Middle frontal gyrus (tissue), 1 donor: ENCODE measurements around the gene TAF4.
A peak's percentile ranks its signal among the peaks of the same experiment; 100 is the strongest.

Source experiments
- DNase-seq: peaks from one replicate; pipeline ENCODE4 v3.0.0-alpha.2; 2015; ENCODE audit warnings: low spot score; ENCODE audit errors: extremely low spot score

TAF4 gene

DNA sequence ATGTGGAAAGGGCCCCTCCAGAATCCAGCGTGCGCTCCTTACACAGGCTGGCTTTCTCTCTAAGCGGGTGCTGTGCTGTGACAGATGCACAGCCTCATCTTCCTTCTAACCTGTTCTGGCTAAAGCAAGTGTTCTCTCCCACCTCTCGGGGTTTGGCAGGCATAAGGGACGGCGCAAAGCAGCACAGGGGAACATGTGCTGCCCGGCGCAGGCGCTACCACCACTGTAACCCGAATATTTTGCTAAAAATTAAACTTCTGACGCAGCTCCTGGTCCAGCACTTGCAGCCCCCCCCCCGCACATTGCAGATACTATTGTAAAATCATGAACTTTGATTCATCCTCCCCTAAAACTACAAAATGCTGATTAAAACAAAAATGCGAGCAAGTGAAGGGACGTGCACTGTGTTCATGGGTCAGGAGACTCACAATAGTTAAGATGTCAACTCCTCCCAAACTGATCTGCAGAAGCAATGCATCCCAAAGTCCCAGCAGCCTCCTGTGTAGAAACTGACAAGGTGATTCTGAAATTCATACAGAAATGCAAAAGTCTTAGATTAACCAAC is 43.0 kb downstream of the TAF4 start:
- DNase-seq: no peak

DNA sequence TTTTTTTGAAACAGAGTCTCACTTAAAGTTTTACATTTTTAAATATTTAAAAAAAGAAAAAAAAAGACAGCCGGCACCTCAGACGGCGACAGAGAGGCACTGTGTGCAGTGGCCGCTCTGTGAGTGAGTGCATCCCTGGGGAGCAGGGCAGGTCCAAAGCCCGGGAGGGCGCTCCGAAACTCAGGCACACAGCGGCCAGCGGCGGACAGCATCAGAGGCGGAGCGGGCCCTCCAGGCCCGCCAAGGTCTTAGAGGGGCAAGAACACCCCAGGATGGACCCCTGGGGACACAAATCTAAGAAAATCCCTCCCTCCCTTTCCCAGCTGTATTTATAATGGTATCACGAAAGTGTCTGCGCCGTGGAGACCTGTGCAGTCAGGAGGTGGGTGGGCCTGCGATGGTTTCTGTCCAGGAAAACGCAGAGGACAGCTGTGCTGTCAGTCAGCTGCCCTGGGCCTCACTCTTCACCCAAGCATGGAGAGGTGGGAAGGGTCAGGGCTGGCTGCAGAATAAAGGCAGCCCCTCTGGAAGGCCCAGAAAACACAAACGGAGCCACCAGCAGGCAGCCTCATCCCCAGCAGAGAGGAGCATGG is 43.8 kb downstream of the TAF4 start:
- DNase-seq: no peak

GRCh38 chr20:62020935-62021701 is 44.6 kb downstream of the TAF4 start:
- DNase-seq: no peak

DNA sequence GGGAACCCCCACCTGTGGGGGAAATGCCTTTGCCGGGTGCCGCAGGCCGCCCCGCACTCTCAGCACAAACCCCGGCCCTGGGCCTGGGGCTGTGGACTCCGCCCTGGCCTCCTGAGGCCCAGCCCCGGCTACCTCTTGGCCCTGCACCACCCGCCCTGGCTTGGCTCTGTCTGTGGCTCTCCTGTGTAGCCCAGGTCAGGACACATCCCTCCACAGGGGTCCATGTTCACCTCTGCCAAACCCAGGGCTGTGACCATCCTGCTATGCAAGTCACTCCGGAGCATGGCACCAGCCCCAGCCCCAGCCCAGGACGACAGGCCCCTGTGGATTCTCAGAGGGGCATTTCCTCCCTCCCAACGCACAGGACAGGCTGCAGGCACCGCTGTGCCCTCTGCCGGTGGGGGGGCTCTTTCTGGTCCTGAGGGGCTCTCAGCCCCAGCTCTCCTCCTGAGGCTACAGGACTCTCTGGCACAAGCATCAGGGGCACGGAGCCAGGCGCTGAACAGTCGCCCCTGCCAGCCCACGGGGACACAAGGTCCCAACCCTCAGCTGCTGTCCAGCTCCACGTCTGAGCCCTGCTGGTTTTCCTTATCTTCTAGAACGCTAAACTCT is 45.7 kb downstream of the TAF4 start:
- DNase-seq: no peak

GRCh38 chr20:62019144-62019805 is 46.4 kb downstream of the TAF4 start:
- no peak for DNase-seq

GRCh38 chr20:62018437-62019143 is 47.1 kb downstream of the TAF4 start:
- no peak for DNase-seq

DNA sequence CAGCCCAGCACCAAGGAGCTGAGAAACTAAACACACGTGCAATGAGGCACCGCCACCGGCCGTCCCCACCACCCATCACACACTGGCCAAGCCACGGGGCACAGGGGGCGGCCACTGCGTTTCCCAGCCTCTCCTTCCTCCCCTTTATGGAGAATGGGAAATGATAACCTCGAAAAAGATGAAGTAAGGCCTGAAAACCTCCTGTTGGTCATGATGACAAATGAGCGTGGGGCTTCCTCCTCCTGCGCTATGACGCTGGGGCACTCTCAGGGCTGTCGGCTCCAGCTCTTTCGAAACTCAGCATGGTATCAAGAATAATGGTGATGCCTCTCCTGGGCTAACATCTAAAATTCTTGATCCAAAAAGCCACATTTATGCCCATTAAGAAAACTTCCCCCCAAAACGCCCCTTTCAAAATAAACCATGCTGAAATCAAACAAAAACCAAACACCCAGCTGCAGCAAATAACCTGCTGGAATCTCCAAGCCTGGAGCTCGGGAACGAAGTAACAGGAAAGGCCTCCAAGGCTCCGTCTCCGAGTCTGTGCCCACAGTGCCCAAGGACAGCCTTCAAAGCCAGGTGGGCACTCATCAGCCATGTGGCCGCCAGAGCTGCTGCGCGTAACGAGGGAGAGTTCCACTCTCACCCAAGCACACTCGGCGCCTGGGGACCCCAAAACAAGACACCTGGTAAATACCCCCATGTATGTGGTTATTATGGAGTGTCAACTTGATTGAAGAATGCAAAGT is 50.0 kb downstream of the TAF4 start:
- no peak for DNase-seq

DNA sequence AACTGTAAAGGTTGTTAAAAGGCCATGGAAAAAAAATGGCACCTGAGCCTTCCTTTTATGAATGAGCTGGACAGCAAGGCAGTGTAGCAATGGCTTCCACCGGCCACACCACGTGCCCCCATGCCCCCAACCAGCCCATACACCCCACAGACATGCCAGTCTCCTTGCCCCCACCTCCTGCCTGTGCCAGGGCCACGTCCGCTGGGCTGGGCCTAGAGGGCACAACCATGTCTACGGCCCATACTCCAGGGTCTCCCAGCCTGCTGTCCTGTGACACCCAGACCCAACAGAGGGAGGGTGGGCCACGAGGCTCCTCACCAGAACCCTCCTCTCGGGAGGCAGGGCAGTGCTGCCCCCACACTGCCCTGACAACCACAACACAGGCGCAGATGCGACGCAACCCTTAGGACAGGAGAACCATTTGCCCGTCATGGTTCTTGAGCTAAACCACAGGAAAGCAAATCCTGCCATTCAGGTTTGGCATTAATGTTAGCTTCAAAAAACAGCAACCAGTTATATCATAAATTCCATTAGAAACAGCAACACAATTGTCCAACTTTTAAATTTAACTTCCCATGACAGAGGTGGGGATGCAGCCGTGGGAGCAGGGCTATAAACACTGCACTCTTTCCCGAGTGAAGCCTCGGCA is 50.7 kb downstream of the TAF4 start:
- no peak for DNase-seq

GRCh38 chr20:62014488-62014775 is 51.2 kb downstream of the TAF4 start:
- no peak for DNase-seq

DNA sequence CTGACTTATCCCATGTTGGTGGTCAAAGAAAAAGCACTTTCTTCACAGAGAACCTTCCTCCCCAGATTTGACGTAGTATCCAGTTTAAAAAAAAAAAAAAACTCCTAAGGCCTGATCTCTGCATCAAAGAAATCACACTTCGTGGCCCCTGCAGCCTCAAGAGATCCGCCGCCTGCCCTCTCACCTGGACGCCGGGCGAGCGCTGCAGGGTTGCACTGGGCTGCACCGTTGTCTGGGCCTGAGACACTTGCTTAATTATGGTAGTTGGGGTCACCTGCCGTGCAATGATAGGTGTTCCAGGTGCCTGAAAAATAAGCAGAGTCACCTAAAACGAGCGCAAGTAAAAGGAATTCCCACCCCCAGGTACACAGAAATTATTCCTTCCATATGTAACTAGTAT is 53.0 kb downstream of the TAF4 start:
- DNase-seq: no peak

GRCh38 chr20:62011938-62012534 is 53.6 kb downstream of the TAF4 start:
- DNase-seq: no peak

- no peak for DNase-seq
Measured at GRCh38 chr20:62011403-62011790, 54.3 kb downstream of the TAF4 start.

DNA sequence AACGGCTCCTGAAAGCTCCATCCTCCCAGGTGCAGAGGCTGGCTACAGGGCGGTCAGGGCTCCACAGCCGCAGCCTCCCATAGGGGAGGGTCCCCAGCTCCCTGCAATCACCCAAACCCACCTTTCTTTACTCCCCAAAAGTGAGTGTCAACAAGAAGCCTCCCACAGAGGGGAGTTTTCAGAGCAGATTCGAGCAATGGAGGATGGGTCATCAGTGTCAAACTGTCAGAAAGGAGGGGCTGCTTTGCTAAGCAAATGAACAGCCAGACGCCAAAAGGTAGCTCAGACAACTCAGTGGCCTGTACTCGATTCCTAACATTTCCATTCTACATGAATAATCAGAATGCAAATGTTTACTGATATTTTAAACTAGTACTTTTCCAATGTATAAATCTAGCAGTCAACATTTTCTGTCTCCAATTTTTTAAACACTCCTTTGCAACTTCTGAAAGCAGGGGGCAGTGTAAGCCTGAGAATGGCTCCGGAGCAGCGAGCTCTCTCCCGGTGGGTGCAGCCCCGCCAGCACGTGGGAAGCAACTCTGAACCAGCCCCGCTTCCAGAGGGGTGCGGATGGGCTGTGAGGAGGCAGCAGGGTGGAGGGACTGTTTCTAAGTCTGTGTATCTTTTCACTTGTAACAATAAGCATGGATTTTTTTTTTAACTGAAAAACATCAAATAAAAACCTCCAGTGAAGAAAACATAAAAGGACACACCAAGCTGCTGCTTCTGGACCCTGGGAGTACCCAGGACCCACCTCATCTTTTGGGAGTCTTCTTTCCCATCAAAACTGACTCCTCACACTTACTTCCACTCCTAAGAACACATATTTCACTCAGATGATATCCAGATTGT is 54.9 kb downstream of the TAF4 start:
- peak; percentile 20 for DNase-seq

DNA sequence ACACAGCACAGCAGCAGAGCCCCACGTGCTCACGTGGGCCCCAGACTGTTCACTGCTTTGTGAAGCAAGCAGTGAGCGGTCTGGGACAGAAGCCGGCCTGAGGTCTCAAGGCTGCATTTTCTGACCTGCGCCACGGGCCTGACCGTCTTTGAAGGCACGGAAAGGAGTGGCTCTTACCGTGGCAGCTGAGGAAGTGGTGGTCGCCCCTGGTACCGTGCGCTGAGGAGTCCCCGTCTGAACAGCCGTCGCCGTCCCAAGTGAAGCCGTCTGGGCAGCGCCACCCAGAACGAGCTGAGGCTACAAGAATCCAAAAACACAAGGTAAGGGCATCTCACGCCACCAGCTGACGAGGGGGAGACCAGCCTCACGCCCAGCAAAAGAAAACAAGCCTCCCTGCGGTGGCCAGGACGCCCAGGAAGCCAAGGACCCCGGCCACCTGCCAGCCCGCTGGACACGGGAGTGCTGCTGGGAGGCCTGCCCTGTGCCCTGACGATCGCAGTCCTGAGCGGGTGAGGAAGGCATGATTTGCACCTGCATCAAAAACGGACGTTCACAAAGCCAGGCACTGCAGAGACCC is 55.7 kb downstream of the TAF4 start:
- no peak for DNase-seq

DNA sequence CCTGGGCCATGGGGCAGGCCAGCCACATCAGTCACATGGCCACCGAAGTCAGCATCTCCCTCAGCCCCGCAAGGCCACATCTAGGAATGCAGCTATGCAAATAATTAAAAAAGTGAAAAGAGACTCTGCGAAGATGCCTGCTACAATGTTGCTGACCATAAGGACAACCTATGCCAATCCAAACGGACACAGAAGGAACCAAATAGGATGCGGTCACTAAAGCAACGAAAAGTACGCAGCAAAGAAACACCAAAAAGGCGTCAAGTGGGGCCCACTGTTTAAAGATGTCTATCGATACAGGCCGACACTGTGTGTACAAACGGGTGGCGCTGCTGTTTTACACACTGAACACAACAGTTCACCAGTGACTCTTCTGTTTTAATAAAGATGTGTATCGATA is 56.4 kb downstream of the TAF4 start:
- DNase-seq: no peak

DNA sequence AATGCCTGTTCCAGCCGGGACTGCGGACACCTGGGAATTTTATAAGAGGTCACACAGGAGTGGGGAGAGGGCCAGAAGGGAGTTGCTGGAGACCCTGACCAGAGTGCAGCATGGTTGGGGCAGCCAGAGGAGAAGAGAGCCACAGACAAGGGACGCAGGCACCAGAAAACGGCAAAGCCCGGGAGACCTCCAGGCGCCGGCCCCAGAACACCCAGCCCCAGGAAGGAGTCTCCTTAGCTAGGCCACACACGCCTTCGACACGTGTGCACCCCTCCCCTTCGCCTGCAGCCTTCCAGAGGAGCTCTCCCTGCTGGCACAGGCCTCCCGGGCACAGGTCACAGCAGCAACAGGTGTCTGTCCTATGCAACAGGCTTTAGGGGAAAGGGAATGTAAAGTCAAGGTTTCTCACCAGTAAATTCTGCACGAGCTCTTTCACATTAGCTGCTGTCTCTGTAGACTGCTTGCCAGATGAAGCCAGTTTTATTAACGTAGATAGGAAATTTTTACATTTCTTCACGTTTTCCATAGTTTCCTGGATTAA is 57.0 kb downstream of the TAF4 start:
- DNase-seq: no peak

DNA sequence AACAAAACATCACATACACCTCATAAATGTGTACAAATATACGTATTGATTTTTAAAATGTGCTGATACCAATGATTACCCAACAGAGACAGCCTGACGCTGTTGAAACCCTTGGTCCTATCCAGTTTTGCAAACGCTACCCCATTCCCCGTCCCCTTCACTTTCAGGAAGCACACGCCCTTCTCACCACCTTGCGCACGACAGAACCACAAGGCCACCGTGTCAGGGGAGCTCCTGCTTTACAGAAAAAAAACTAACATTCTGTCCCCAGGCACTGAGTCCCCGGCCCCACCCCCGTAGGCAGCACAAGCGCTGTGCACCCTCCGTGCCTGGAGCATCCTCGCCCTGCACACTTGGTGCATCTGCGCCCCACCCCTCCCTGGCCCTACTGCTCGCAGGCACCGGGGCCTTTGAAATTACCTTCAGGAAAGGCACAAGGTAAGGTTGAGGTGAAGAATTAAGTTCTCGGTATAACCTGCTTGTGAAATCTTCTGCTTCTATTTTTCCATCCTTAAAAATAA is 58.5 kb downstream of the TAF4 start:
- no peak for DNase-seq

DNA sequence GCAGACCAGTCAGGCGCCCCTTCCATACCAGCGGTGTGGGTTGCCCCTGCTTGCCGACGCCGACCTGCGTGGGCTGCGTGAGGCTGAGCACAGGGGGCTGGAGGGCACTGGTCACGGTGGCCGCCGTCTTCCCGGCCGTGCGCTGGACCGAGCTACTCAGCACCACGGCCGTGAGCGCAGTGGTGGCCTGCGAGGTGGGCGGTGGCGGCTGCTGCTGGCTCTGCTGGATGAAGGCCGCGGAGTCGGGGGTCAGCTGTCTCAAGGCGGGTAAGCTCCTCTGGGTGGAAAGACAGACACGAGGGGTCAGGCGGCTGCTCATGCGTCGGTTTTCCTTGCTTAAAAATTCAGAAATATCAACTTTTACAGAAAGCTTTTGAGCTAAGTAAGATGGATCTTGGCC is 59.2 kb downstream of the TAF4 start:
- no peak for DNase-seq
